Small intestine (tissue), 16 donors: Measurements from ENCODE around the gene F2RL2. TPM values are rescaled to one million over a fixed set of nuclear protein-coding genes. Genes with fewer than 3 reads are reported as not detected.

ENCODE experiments used
- DNase-seq, 2 donors: peaks; one replicate each; pipeline versions ENCODE4 v3.0.0 to v3.0.0-alpha.2; 2013
- FAIRE-seq: peaks from 2 replicates; lab custom pipeline; 2012; peaks lifted over from hg19 to GRCh38; lab: Jason Lieb, UNC
- H3K27ac ChIP-seq, 3 donors: one replicate each; pipeline ENCODE4 v1.5.1; 2013; ENCODE audit warnings: low read length in 2 of 3, mild to moderate bottlenecking in 2 of 3, control low read depth in 1 of 3, inconsistent platforms in 1 of 3, low read depth in 1 of 3, moderate library complexity in 1 of 3
- H3K27me3 ChIP-seq, 3 donors: one replicate each; pipeline ENCODE4 v1.6.1; 2013; ENCODE audit warnings: low read length in 3 of 3, inconsistent platforms in 1 of 3; ENCODE audit not compliant: control insufficient read depth in 3 of 3, insufficient read depth in 3 of 3
- H3K36me3 ChIP-seq, 3 donors: one replicate each; pipeline ENCODE4 v1.6.1; 2013; ENCODE audit warnings: low read length in 3 of 3, inconsistent platforms in 1 of 3, low read depth in 1 of 3, mild to moderate bottlenecking in 1 of 3, moderate library complexity in 1 of 3; ENCODE audit not compliant: control insufficient read depth in 3 of 3, insufficient read depth in 2 of 3
- H3K4me1 ChIP-seq, 3 donors: one replicate each; pipeline ENCODE4 v1.6.1; 2013; ENCODE audit warnings: low read length in 2 of 3, inconsistent platforms in 1 of 3, low read depth in 1 of 3, mild to moderate bottlenecking in 1 of 3, moderate library complexity in 1 of 3; ENCODE audit not compliant: control insufficient read depth in 3 of 3, insufficient read depth in 2 of 3
- H3K4me3 ChIP-seq, 3 donors: one replicate each; pipeline ENCODE4 v1.5.1; 2013; ENCODE audit warnings: low read length in 3 of 3, control low read depth in 1 of 3, inconsistent platforms in 1 of 3, low read depth in 1 of 3, mild to moderate bottlenecking in 1 of 3, moderate library complexity in 1 of 3
- H3K9me3 ChIP-seq, 2 donors: one replicate each; pipeline ENCODE4 v1.6.1; 2013; ENCODE audit warnings: low read depth in 1 of 2, low read length in 1 of 2; ENCODE audit not compliant: control insufficient read depth in 2 of 2, insufficient read depth in 1 of 2
- WGBS, 3 donors: extraction: QIAGEN DNeasy Blood & Tissue Kit; methylation state at CpG; one replicate each; pipeline ENCODE4 v1.1.7; 2013; 5-methylcytosine and 5-hydroxymethylcytosine counted together
- long read RNA-seq, 10 donors: transcript quantifications; one replicate each; lab custom pipeline, GENCODE V29; 2026
- polyA plus RNA-seq, 4 donors: library from polyadenylated mRNA; stranded (reverse) in 3 of 4; unstranded in 1 of 4; fragments of 200-250 nt in 3 of 4; fragments of 120-200 nt in 1 of 4; gene quantifications; one replicate each; pipeline versions ENCODE4 v1.2.1 to v1.2.3, GENCODE V29; 2013
- donor health status: healthy with polysubstance abuse.
- donor health status: control.
- donor health status: control.
- donor health status: Bipolar disorder and iron deficiency.
- donor health status: healthy.

Gene F2RL2, protein sequence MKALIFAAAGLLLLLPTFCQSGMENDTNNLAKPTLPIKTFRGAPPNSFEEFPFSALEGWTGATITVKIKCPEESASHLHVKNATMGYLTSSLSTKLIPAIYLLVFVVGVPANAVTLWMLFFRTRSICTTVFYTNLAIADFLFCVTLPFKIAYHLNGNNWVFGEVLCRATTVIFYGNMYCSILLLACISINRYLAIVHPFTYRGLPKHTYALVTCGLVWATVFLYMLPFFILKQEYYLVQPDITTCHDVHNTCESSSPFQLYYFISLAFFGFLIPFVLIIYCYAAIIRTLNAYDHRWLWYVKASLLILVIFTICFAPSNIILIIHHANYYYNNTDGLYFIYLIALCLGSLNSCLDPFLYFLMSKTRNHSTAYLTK
- polyA plus RNA-seq = 1 to 10 TPM in 1 of 4 donors, under 1 TPM in 1, not detected in 2; 0.73 to 4.5 TPM
- long read RNA-seq, donor 1, transcript F2RL2-201 (2 exons, 3,429 nt) = major isoform, 5 of 5 reads
- long read RNA-seq, donor 1, partial matches to known transcripts = 0 of 5 reads
- long read RNA-seq, donor 1, other reads (novel, unspliced or antisense) = 0 of 5 reads
- long read RNA-seq, donor 2 = 0 reads
- long read RNA-seq, donor 3, partial matches to known transcripts = 0 of 1 reads
- long read RNA-seq, donor 3, other reads (novel, unspliced or antisense) = 0 of 1 reads
- long read RNA-seq, donor 4 = 0 reads
- long read RNA-seq, donor 5 = 0 reads
- long read RNA-seq, donor 6 = 0 reads
- long read RNA-seq, donor 7 = 0 reads
- long read RNA-seq, donor 8 = 0 reads
- long read RNA-seq, donor 9 = 0 reads
- long read RNA-seq, donor 10, partial matches to known transcripts = 0 of 1 reads
- long read RNA-seq, donor 10, other reads (novel, unspliced or antisense) = 0 of 1 reads

DNA sequence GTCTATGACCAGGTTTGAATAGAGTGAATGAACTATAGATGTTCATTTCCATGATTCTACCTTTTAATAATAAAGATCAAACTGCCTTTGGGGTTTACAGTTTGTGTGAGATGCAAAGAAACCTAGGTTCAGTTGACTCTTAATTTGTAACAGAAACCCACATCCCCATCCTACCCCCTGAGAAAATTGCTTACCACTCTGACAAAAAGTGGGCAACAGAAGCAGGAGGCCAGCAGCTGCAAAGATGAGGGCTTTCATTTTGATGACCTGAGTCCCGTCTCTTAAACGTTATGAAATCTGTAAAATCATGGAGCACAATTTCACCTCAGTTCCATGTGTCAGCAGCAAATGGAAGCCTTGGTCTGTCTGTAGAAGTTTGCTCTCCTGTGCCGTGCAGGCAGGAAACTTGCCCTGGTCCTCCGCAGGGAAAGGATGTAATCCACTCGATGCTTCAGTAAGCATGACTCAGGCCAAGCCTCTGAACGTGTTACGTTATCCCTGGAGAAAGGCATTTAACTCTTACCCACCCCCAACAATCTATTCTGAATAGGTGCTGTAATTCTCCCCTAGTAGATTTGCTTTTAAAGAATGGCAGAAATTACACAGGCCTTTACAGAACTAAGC is at the start of gene F2RL2:
TSS of gene F2RL2 (minus strand) at position 431 of the 624 bp plus-strand sequence. CDS start at position 258, 173 bp downstream.
- no peak for DNase-seq

DNA sequence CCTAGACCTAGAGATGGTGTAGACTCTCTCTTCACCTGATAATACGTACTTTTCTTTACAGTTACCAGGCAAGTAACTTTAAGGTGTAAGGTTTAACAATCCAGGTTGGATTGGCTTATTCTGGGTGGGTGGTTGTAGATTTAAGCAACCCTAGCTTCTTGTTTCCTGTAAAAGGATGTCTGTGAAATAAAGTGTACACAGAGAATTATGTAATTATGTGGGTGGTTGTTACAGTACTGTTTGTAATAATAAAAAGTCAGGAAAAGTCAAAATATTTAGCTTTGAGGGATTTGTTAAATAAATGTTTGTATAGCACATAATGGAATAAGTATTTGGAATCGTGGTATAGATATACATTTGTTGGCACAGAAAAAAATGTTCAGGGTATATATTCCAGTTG is 49.0 kb upstream of the F2RL2 start:
- peaks cover 10 to 21% (median 14%) of the 10 kb centered on the region in 3 donors for H3K36me3 ChIP-seq
- FAIRE-seq (no peak), DNase-seq (no peak)
- no peak overlapping the region for H3K27ac ChIP-seq
- WGBS, 3 donors = 71 to 91% (median 87%) methylated on average over 2 of the region's 2 CpGs
- no peaks in the 10 kb centered on the region for H3K9me3 ChIP-seq
- H3K4me1 ChIP-seq = peaks cover 0 to 9% (median 0%) of the 10 kb centered on the region in 3 donors
- no peaks in the 10 kb centered on the region for H3K27me3 ChIP-seq
- H3K4me3 ChIP-seq = no peak overlapping the region

More for the DNA sequence above, at the start of gene F2RL2:
- Histone ChIP-seq H3K27me3 (no peaks in the 10 kb centered on the region), H3K4me3 (no peak within 1 kb of the TSS), H3K4me1 (no peaks in the 10 kb centered on the region), H3K9me3 (no peaks in the 10 kb centered on the region), H3K27ac (peak within 1 kb of the TSS in 2 of 3 donors; percentile 5 to 40), H3K36me3 (peaks cover 0 to 4% (median under 1%) of the 10 kb centered on the region in 3 donors)
- FAIRE-seq = no peak
- 49 to 82% (median 71%) methylated on average over 7 of the region's 7 CpGs for WGBS, 3 donors

DNA sequence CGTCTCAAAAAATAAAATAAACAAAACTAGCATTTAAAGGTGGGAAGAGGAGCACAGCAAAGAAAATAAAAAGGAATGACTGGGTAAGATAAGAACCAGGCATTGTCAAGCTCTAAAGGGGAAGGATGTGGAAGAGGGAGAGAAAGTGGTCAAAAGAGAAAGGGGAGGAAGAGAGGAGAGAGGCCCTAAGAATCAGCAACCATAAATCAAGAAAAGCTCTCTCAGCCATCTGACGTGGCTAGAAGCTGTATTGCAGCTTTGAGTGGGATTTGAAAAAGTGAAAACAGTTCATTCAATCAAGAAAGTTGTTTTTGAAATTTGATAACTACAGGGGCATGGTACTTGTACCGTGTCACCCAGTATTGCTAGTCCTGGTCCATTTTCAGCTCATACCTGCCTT is 47.3 kb upstream of the F2RL2 start:
- H3K36me3 ChIP-seq = peaks cover 9 to 21% (median 11%) of the 10 kb centered on the region in 3 donors
- no peak for FAIRE-seq
- no peak overlapping the region for H3K27ac ChIP-seq
- DNase-seq = no peak
- H3K4me3 ChIP-seq = no peak overlapping the region
- no peaks in the 10 kb centered on the region for H3K27me3 ChIP-seq
- WGBS, 3 donors = 85 to 98% (median 90%) methylated on average over 3 of the region's 3 CpGs
- H3K4me1 ChIP-seq = peaks cover 0 to 9% (median 0%) of the 10 kb centered on the region in 3 donors
- no peaks in the 10 kb centered on the region for H3K9me3 ChIP-seq

DNA sequence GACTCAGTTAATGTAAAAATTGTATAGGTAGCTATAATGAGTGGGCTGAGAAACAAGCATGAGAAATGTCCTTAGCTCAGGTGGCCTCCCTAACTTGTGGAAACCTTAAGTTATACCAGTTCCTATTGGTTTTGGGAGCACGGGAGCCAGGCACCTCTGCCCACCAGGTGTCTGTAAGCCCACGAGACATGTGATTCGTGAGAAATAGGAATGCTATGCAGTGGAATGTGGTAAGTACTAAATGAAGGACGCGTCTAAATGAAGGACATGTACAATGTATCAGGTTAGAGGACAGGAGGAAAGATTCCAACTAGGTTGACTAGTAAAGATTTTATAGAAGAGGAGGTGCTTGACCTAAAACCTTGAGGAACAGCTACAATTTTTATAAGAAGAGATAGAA is 46.0 kb upstream of the F2RL2 start:
- no peaks in the 10 kb centered on the region for H3K27me3 ChIP-seq
- peaks cover 3 to 18% (median 11%) of the 10 kb centered on the region in 3 donors for H3K36me3 ChIP-seq
- H3K4me1 ChIP-seq = peaks cover 0 to 7% (median 0%) of the 10 kb centered on the region in 3 donors
- no peaks in the 10 kb centered on the region for H3K9me3 ChIP-seq
- no peak overlapping the region for H3K27ac ChIP-seq
- FAIRE-seq (no peak), DNase-seq (no peak)
- H3K4me3 ChIP-seq = no peak overlapping the region
- WGBS, 3 donors = 97 to 98% (median 98%) methylated on average over 5 of the region's 5 CpGs

DNA sequence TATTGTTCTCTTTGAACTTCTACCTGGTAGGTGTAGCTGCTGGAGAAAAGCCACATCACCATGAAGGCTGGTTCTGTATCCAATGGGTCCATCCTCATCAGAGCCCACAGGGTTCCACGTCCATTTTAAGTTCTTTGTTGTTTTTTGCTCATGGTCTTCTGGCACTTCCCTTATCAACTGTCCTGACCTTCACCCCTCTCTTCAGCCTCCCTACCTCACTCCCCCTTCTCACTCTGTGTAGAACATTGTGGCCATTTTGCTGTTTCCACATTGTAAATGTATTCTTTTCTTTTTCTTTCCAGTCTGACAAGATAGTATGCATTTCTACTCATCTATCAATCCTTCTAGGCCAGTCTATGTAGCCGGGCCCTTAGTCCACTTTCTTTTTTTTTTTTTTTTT is 44.3 kb upstream of the F2RL2 start:
- WGBS, 3 donors = 89 to 92% (median 90%) methylated on average over 2 of the region's 2 CpGs
- no peak for FAIRE-seq
- no peak for DNase-seq

DNA sequence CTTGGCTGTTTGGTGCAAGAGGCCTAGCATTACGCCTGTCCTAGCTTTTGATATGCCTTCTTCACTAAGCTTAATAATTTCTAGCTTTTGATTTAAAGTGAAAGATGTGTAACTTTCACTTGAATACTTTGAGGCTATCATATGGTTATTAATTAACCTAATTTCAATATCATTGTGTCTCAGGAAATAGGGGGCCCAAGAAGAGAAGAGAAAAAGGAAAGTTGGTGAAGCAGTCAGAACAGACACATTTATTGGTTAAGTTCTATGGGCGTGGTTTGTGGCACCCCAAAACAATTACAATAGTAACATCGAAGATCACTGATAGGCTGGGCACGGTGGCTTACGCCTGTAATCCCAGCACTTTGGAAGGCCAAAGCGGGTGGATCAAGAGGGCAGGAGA is 40.9 kb upstream of the F2RL2 start:
- Histone ChIP-seq H3K36me3 (peaks cover 3 to 29% (median 7%) of the 10 kb centered on the region in 3 donors), H3K27me3 (no peaks in the 10 kb centered on the region), H3K4me3 (no peak overlapping the region), H3K27ac (no peak overlapping the region), H3K4me1 (no peaks in the 10 kb centered on the region), H3K9me3 (no peaks in the 10 kb centered on the region)
- no peak for FAIRE-seq
- no peak for DNase-seq
- WGBS, 3 donors = 89 to 92% (median 91%) methylated on average over 6 of the region's 6 CpGs

More for the DNA sequence above, 44.3 kb upstream of the F2RL2 start:
- H3K27me3 ChIP-seq = no peaks in the 10 kb centered on the region
- no peaks in the 10 kb centered on the region for H3K4me1 ChIP-seq
- peaks cover 3 to 21% (median 14%) of the 10 kb centered on the region in 3 donors for H3K36me3 ChIP-seq
- H3K27ac ChIP-seq = no peak overlapping the region
- no peak overlapping the region for H3K4me3 ChIP-seq
- no peaks in the 10 kb centered on the region for H3K9me3 ChIP-seq

DNA sequence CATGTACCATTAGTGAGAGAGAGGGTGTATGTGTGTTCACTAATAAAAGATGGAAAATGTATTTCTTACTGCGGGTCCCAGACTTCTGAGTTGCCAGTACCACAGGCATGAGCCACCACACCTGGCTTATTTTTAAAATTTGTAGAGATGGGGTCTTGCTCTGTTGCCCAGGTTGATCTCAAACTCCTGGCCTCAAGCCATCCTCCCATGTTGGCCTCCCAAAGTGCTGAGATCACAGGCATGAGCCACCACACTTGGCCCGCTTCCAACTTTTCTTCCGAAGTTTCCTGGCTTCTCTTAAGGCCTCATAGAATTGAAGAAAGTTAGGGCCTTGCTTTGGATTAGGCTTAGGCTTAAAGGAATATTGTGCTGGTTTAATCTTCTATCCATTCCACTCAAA is 40.4 kb upstream of the F2RL2 start:
- H3K4me3 ChIP-seq = no peak overlapping the region
- WGBS, 3 donors = 70 to 83% (median 79%) methylated on average over 3 of the region's 3 CpGs
- FAIRE-seq = no peak
- H3K9me3 ChIP-seq = no peaks in the 10 kb centered on the region
- H3K36me3 ChIP-seq = peaks cover 3 to 31% (median 7%) of the 10 kb centered on the region in 3 donors
- H3K27ac ChIP-seq = no peak overlapping the region
- no peak for DNase-seq
- H3K27me3 ChIP-seq = no peaks in the 10 kb centered on the region
- H3K4me1 ChIP-seq = no peaks in the 10 kb centered on the region

DNA sequence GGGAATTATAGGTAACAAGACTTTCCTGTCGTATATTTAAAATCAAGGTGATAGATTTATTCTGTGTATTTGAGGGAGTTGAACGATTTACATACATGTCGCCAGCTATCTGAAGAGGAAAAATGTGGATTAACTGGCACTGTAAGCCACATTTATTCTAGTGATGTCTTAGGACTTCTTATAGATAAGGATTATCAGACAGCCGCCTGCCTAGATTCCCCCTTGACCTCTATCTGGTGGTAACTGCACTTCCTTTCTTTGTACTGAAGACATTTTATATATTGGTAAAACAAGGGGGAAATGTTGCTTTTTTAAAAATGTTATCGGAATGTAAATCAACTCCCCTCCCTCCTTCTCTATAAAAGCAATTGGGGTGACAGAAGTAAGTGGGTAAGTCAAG is 39.3 kb upstream of the F2RL2 start:
- Histone ChIP-seq H3K36me3 (peaks cover 3 to 30% (median 7%) of the 10 kb centered on the region in 3 donors), H3K27ac (no peak overlapping the region), H3K4me3 (no peak overlapping the region), H3K4me1 (peaks cover 0 to 3% (median 0%) of the 10 kb centered on the region in 3 donors), H3K9me3 (no peaks in the 10 kb centered on the region), H3K27me3 (no peaks in the 10 kb centered on the region)
- 93 to 94% (median 94%) methylated on average over 5 of the region's 5 CpGs for WGBS, 3 donors
- DNase-seq (no peak), FAIRE-seq (no peak)
